Raji (cell line): ENCODE results near the gene EFCAB7.

Experiments
- POLR2A ChIP-seq: IDR thresholded peaks from 2 replicates; pipeline ENCODE4 v1.6.1; 2011; ENCODE audit warnings: low read depth, low read length, control low read depth; ENCODE audit not compliant: insufficient read depth

EFCAB7 gene

GRCh38 chr1:63592536-63593302 lies 69.4 kb downstream of the EFCAB7 start:
- no peak for TF ChIP-seq POLR2A

DNA sequence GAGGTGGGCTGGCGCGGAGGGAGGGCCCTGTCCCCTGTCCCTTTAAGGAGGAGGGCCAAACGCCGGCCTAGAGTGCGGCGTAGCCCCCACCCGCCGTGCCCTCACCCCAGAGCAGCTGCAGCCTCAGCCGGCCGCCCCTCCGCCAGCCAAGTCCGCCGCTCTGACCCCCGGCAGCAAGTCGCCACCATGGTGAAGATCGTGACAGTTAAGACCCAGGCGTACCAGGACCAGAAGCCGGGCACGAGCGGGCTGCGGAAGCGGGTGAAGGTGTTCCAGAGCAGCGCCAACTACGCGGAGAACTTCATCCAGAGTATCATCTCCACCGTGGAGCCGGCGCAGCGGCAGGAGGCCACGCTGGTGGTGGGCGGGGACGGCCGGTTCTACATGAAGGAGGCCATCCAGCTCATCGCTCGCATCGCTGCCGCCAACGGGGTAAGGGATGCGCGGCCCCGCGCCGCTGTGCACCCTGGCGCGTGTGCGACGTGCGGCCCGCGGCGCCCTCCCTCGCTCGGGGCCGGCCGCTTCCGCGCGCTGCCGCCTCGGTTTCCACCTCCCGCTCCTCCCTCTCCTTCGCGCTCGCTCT lies 70.1 kb downstream of the EFCAB7 start, which contains the start of gene PGM1:
PGM1 (plus strand) TSS at position 109 of the 583 bp plus-strand sequence; CDS start at position 187, 78 bp downstream.
- peak; percentile 69 for TF ChIP-seq POLR2A

DNA sequence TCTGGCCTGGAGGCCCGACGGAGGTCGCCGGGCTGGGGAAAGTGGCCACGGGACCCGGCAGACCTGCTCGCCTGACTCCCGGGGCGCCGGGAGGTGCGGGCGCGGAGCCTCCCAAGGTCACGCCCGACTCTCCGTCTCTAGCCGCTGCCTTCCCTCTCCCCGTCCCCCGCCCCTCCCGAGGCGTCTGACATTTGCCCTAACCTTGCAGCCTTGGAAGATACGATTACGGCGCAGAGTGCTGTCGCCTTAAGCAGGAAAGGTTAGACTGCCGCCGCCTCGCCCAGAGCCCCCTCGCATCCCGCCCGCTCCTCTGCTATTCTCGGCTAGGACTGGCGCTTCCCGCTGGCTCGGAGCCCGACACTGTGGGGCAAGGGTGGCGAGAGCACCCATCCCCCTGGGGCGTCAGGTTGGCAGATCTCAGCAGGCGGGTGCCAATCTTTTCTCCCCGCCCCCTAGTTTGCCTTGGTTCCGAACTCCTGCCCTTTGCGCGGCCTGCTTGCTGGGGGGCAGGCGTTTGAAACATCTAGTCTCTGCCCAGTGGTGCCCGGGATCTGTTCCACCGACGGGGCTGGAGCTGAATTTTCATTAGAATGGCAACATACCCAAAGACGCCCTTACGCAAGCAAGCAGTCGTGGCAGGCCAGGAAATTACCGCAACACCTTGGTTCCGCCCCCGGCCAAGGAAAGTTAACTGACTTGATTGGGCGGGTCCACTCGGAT lies 70.7 kb downstream of the EFCAB7 start:
- peak; percentile 34 for TF ChIP-seq POLR2A

DNA sequence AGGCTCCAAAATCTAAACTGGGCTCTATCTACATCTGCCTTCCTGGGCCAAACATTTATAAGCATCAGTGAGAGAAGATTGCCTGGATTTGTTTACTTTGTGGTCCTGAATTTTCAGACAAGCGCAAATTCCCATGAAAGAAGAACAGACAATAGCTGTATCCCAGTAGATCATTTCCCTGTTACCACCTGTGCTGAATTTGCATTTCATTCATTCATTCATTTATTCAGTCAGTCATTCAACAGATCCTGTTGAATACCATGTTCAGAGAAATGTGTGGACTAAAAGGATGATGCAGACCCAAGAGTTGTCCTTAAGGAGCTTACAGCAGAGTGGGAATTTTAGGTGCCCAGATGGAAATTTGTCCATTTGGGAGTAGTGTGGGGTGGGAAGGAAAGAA lies 72.1 kb downstream of the EFCAB7 start:
- TF ChIP-seq POLR2A = no peak

DNA sequence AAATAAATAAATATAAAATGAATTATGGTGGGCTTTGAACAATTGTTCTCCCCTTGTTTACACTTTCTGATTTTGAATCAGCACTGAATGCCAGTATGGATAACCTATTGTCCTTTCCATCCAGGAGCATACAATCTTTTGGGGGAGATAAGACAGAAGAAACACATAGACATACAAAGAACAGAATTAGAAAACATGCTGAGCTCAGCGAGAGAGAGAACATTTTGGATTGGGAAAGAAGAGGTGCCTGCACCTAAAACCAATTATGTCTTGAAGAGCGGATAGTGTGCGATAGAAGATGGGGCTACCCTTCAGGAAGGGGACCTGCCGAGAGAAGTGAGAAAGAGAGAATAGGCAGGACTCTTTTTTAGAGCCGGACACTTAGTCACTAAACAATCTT lies 76.5 kb downstream of the EFCAB7 start:
- no peak for TF ChIP-seq POLR2A

DNA sequence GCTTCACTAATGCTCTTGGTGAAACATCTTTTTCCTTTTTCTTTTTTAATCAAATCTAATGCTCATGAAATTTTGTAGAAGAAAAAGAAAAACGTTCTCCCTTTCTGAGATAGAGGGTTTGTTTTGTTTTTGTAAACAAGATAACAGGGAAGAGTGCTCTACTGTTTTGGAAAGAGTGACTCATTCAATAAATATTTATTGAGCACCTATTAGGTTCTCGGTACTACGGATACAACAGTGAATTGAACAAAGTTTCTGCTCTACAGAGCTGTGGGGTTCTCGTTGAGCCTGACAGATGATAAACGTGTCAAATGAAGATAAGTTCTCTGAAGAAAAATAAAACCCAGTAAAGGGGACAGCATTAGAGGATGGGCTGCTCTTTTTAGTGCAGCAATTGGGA lies 76.9 kb downstream of the EFCAB7 start:
- no peak for TF ChIP-seq POLR2A

- no peak for TF ChIP-seq POLR2A
These were observed 77.7 kb downstream of the EFCAB7 start for GRCh38 chr1:63601061-63601460.

DNA sequence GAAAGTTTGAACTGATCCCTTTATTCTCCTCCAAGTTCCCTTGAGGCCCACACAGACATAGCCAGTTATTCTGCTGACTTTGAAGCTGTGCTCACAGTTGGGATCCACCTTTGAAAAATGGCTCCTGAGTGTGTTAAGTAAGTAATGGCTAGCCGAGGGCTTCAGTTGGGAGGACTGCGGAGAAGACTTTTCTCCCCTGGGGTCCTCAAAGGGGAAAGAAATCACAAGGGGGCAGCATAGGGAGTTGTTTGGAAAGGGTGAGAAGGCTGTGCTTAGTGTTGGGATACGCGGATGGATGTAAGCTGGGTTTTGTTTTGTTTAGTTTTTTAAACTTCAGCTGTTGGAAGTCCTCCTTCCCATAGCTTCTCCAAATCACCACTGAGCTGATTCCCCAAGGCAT lies 78.1 kb downstream of the EFCAB7 start:
- no peak for TF ChIP-seq POLR2A

- no peak for TF ChIP-seq POLR2A
These were observed 78.6 kb downstream of the EFCAB7 start for GRCh38 chr1:63601912-63602311.

GRCh38 chr1:63602629-63603028 lies 79.3 kb downstream of the EFCAB7 start:
- TF ChIP-seq POLR2A = no peak

- no peak for TF ChIP-seq POLR2A
These were observed 80.5 kb downstream of the EFCAB7 start for GRCh38 chr1:63603810-63604209.

- no peak for TF ChIP-seq POLR2A
These were observed 84.0 kb downstream of the EFCAB7 start for GRCh38 chr1:63607322-63607721.

DNA sequence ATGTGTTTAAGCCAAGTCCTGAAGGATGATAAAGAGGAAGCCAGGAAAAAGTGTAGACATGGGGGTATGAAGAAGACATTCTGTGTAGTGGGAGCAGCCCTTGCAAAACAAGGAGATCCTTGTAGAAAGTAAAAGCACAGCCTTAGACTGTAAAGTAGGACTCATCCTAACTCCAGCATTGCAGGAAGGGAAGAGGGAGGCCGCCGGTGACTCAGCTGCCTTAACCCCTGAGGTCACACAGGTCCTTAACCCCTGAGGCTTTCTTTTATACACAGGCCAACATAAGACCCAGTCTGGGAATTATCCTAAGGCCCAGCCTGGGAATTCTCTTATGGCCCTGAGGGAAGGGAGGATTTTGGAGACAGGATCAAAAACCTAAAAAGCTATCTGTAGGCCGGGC lies 87.9 kb downstream of the EFCAB7 start:
- TF ChIP-seq POLR2A = no peak

- TF ChIP-seq POLR2A = no peak
These were observed 89.2 kb downstream of the EFCAB7 start for GRCh38 chr1:63612564-63612963.

DNA sequence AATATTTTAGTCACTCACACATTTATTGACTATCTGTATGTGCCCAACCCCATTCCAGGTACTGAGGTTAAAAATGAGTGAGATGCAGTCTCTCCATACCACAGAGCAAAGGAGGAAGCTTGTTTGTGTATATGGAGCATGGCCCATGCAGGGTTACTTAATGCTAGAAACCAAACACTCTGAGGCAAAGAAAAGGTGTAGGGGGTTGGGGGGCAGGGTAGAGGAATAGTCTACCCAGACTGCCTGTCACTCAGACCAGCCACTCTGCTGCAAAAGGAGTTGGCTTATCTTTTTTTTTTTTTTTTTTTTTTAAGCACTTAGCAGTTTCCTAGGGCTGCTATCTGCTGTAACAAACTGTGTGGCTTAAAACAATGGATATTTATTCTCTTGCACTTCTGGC lies 89.6 kb downstream of the EFCAB7 start:
- TF ChIP-seq POLR2A = no peak
